T-helper 1 cell (primary cell): ENCODE results near the gene GPBP1L1.
"Not testable (repeated sequence)": the region's sequence is repeated elsewhere in the genome, so short reads cannot be mapped to it uniquely, and the experiment has no call there.

Experiments
- DNase-seq, 5 donors: peaks; one replicate each; pipeline ENCODE4 v3.0.0-alpha.2; 2012 to 2020
- total RNA-seq, 4 donors: gene quantifications; one replicate each; lab custom pipeline; 2026; lab: John Stamatoyannopoulos, UW

Gene GPBP1L1, protein sequence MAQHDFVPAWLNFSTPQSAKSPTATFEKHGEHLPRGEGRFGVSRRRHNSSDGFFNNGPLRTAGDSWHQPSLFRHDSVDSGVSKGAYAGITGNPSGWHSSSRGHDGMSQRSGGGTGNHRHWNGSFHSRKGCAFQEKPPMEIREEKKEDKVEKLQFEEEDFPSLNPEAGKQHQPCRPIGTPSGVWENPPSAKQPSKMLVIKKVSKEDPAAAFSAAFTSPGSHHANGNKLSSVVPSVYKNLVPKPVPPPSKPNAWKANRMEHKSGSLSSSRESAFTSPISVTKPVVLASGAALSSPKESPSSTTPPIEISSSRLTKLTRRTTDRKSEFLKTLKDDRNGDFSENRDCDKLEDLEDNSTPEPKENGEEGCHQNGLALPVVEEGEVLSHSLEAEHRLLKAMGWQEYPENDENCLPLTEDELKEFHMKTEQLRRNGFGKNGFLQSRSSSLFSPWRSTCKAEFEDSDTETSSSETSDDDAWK
- 120 to 159 (median 147) reads per million in 4 donors for total RNA-seq

DNA sequence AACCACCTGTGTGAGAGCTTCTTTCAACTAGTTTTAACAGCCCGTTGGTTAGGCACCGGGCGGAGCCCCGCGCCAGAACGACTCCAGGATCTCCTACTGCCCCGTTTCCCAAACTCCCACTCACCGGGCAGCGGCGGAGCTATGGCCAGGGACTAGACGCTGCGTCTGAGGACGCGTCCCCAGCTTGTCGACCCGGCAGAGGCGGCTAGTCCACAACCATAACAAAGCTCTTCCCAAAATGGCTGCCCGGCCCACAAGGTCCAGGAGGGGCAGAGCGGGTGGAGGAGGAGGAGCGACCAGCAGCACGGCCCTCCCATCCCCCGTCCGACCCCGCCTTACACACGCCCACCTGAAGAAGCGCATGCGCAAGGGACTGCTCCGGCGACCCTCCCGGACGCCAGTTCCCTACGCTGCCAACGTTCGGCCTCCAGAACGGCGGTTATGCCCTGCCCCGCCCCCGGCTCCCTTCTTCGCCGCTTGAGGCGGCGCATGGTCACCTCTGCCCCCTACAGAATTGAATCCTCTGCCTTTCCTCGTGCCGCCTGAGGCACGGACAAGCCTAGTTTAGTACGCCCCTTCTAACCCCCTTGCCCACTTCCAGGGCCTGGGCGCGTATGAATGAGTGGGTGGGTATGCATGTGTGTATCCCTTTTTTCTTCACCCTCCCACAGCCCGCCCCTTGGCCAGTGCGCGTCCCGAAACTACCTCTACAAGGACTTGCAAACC is at the start of gene GPBP1L1:
TSS of gene GPBP1L1 (minus strand) at position 246 of the 726 bp plus-strand sequence. CDS start 27,446 bp downstream, outside the sequence.
- DNase-seq = peak; percentile 95 to 97 (median 95)

DNA sequence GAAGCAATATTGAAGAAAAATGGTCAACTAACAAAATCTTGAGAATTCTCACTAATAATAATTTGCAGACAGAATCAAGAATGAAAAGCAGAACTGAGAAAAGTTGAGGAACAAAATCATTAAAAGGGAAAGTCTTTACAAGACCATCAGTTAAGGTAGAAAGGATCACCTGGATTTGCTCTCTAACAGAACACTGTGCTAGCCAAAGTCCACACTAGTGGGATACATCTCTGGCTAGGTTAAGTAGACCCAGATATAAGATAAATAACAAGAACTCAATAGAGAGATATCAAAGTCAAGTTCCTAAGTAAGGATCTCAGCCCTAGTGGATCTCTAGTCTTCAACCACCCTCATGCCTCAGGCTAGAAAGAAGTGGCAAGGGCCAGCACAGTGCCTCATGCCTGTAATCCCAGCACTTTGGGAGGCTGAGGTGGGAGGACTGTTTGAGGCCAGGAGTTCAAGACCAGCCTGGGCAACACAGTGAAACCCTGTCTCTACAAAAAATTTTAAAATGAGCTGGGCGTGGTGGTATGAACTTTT is 44.5 kb upstream of the GPBP1L1 start:
- DNase-seq = no peak

DNA sequence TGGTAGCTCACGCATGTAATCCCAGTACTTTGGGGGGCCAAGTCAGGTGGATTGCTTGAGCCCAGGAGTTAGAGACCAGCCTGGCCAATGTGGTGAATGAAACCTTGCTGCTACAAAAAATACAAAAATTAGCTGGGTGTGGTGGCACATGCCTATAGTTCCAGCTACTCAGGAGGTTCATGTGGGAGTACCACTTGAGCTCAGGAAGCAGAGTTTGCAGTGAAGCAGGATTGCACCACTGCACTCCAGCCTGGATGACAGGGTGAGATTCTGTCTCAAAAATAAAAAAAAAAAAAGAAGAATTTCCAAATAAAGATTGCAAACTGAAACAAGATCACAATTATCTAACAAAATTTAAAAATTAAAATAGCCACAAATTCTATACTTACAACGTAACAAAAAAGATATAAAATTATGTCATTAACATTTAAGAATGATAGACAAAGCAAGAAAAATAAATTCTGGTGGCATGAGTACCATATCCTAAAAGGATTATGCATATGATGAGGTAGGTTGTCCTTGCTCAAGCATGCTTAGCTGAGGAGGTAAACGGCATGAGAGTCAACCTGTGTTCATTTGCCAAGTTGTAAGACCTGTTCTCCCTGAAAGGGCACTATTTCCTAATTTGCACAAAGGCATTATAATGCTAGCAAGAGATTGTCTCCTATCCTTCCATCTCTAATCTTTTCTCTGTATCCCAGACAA is 43.9 kb upstream of the GPBP1L1 start:
- DNase-seq = no peak

DNA sequence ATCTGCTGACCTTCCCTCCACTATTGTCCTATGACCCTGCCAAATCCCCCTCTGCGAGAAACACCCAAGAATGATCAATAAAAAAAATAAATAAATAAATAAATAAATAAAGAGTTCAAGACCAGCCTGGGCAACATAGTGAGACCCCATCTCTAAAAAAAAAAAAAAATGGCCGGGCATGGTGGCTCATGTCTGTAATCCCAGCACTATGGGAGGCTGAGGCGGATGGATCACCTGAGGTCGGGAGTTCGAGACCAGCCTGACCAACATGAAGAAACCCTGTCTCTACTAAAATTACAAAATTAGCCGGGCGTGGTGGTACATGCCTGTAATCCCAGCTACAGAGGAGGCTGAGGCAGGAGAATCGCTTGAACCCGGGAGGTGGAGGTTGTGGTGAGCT is 39.7 kb upstream of the GPBP1L1 start:
- DNase-seq = not testable (repeated sequence)

DNA sequence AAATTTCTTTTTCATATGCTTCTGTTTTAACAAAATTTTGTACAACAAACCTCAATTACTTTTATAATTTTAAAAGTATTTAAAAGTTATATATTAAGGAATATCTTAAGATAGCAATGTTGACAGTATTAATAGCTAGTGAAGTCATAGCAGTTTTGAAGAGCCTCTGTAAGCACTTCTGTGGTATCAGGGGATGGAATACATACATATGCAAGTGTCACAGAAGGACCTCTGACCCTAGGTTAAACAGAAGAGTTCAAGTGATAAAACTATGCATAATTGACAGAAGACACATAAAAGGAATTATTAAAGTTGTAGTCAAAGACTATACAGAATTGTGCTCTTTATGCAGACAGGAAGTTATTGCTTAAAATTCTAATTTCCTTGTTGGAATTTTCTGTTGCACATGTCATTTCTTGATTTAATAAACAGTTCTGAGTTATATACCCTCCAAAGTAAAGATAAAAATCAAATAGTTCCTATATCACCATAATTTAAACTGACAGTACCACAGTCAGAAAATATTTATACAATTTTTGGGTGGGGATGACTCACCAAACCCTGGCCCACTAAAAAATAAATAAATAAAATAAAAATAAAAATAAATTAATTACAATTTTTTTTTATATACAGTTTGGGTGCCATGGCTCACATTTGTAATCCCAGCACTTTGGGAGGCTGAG is 37.1 kb upstream of the GPBP1L1 start:
- DNase-seq = no peak

DNA sequence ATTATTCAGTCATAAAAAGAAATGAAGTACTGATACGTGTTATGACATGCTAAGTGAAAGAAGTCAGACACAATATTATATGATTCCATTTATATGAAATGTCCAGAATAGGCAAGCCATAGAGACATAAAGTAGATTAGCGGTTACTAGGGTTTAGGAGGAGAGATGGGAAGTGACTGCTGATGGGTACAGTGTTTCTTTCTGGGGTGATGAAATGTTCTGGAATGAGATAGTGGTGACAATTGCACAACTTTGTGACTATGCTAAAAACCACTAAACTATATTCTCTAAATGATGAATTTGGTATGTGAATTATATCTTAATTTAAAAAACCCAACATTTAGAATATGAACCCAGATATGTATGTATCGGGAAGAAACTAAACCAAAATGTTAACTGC is 36.5 kb upstream of the GPBP1L1 start:
- no peak for DNase-seq

DNA sequence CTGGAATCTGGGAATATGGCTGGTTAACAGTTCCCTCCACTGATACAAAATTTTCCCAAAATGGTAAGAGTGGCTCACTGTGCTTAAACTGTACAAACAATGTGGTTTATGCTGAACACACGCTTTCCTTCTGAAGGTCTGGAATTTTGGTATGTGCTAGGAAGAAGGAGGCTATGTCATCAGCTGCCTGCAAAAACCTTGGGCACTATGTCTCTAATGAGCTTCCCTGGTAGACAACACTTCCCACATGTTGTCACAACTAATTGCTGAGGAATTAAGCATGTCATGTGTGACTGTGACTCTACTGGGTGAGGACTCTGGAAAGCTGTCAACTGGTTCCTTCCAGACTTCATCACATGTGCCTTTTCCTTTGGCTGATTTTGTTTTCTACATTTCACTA is 34.9 kb upstream of the GPBP1L1 start:
- DNase-seq = no peak

DNA sequence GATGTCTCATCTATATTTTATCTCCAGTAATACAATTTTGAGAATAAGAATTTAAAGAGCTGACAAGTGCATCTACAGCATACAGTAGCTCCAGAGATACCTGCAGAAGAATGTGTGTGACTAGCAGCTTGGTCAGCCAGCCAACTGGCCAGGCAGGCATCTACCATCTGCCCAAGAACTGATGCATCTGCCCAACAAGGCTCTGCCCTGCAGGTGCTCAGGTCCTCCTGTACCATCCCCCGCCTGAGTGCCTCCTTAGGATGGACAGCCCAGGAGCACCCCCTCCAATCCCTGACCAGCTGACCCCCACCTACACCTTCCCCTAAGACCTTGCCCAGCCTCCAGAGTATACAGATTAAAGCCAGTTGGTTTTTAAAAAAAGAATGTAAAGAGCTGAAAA is 32.0 kb upstream of the GPBP1L1 start:
- no peak for DNase-seq

DNA sequence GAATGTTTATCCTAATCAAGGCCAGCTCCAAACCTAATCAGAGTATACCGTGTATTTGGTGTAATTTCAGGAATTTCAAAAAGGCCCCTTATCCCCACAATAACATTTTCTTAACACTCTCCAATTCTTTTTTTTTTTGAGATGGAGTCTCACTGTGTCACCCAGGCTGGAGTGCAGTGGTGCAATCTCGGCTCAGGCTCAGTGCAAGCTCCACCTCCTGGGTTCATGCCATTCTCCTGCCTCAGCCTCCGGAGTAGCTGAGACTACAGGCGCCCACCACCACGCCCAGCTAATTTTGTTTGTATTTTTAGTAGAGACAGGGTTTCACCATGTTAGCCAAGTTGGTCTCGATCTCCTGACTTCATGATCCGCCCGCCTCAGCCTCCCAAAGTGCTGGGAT is 31.1 kb upstream of the GPBP1L1 start:
- DNase-seq = not testable (repeated sequence)

DNA sequence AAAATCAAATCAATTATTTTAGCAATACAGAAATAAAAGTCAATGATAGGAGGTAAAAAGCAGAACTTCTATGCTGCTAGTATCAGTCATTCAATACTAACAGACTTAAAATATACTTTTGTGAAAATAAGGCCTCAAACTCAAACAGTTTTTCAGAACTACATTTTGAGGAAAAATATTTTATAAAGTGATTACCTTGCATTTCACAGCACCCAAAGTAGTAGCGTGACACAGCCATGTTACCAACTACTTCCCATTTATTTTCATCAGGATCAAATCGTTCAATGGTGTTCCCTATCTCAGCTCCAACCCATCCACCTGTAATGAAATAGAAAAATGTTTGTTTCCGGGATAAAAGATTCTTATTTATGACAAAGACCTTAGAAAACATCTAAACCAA is 30.4 kb upstream of the GPBP1L1 start:
- no peak for DNase-seq

DNA sequence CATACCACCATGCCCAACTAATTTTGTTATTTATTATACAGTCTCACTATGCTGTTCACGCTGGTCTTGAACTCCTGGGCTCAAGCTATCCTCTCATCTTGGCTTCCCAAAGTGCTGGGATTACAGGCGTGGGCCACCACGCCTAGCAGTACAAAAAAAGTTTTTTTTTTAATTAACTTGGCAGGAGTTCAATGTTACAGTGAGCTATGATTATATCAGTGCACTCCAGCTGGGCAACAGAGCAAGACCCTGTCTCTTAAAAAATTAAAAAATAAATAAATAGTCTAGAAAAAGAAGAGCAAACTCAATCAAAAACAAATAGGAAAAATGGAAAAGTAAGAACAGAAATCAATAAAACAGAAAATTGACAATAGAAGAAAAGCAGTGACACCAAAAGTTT is 27.4 kb upstream of the GPBP1L1 start:
- DNase-seq = no peak

DNA sequence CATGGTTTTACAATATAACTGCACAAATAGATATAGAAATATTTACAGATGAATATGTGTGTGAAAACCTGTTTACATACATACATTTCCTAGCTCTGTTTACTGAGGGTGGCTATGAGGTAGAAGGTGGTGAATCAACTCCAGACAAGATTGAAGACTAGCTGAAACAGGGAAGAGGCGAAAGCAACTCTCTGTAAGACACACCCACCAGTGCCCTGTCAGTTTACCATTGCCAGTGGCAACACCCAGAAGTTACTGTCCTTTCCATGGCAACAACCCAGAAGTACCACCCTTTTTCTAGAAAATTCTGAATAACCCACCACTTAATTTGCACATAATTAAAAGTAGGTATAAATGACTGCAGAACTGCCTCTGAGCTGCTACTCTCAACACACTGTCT is 18.3 kb upstream of the GPBP1L1 start:
- DNase-seq = no peak

DNA sequence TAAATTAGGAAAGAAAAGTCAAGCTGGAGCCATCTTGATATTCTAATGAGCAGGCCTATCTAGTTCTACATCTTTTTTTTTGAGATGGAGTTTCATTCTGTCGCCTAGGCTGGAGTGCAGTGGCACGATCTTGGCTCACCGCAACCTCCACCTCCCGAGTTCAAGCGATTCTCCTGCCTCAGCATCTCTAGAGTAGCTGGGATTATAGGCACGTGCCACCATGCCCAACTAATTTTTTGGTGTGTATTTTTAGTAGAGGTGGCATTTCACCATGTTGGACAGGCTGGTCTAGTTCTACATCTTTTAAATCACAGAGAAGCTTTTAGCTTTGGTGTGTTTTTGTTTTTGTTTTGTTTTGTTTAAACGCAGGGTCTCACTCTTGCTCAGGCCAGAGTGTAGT is 8.5 kb upstream of the GPBP1L1 start:
- no peak for DNase-seq

DNA sequence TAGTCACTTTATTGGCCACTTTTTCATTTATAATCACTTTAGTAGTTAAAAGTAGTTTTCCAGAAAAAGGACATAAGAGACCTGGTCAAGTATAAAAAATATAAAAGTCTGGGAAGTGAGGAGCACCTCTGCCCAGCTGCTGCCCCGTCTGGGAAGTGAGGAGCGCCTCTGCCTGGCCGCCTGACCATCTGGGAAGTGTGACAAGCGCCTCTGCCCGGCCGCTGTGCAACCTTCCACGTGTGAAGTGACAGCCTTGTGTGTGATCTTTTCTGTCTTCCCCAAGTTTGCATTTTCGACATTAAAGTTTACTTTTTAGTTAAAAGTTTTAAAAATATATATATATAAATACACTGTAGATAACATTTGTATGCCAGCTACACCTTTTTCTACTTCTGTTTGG is 7.5 kb upstream of the GPBP1L1 start:
- not testable (repeated sequence) for DNase-seq

DNA sequence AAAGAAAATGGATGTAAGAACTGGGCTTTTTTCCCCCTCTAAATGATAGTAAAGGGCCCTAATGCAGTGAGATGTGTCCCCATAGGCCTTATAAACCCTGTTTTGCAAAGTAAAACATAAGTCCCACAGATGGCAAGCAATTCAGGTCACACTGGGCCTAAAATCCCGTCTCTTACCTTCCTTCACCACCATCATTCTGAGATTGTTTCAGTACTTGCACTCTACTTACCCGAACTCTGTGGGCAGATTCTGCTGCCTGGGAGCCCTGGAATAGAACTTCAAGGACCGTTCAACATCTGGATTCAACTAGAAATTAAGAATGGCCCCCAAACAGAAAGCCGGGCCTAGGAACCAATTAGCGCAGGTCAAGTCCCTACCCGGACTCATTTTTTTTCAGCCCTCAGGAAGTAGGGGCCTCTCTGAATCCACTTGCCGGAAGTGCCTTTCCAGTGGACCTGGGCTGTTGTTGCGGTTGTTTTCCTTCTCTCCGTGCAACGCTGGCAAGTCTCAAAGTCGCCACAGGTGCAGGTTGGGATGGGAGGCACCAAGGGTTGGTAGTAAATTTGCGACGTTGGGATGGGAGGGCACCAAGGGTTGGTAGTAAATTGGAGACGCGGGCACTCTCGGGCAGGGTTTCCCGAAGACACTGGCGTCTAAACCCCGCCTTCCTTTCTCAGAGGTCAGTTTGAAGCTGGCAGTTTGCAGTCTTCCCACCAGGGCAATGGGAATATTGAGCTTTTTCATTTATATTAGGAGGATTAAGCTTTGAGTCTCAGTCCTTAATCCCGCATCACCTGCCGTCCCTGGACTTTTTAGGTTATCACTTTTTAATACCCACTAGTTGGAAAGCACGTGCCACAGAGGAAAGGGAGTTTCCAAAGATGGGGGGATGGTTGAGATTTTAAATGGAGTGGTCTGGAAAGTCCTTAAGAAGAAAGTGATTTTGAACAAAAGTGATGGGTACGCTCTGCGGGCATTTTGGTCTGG is 1.7 kb upstream of the GPBP1L1 start, which contains the start of gene TMEM69:
TSS of gene TMEM69 (plus strand) at position 428 of the 987 bp plus-strand sequence. CDS start 2,888 bp downstream, outside the sequence.
- DNase-seq = peak; percentile 38 to 88 (median 62)

DNA sequence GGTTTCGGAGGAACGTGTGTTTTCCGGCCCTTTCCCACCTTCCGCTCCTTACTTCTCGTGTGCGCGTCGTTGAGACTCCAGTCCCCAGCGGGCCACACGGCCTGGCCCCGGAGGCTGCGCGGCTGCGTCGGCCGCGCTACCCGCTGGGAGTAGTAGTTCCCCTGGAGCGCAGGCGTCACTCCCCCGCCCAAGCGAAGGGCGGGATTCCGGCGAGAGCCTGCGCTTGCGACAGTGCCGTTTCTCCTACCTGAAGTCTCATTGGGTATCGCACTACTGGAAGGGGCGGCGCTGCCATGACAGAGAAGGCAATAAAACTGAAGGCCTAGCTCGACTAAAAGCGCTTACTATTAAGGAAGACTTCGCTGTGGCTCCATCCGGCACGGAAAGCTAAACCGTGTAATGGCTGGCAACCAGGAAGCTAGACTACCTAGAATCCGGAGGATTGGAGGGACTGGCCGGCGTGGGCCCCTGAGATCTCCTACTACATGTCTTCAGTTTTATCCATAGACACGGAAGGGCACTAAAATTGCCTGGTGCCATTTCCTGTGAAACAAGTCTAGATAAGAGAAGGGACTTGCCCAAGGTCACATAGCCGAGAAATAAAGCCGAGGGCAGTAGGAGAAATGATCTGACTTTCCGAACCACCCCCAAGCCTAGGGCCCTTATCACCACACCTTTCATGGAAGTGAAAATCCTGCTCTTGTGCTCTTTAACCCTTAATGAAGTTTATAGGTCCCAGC is 851 bp upstream of the GPBP1L1 start:
- DNase-seq = peak; percentile 94 to 100 (median 95)

DNA sequence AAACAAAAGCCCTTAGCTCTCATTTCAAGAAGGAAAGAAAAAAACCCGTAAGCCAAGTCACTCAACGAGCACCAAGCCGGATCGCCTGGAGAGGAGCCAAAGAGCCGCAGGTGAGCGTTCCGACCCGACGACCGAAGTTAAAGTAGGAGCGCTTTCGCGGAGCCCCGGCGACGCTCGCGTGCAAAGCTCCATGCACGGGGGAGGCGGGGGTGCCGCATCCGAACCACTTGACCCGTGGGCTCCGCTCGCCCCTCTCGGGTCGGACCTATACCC is 382 bp downstream of the GPBP1L1 start:
- peak; percentile 28 to 60 (median 57) for DNase-seq

DNA sequence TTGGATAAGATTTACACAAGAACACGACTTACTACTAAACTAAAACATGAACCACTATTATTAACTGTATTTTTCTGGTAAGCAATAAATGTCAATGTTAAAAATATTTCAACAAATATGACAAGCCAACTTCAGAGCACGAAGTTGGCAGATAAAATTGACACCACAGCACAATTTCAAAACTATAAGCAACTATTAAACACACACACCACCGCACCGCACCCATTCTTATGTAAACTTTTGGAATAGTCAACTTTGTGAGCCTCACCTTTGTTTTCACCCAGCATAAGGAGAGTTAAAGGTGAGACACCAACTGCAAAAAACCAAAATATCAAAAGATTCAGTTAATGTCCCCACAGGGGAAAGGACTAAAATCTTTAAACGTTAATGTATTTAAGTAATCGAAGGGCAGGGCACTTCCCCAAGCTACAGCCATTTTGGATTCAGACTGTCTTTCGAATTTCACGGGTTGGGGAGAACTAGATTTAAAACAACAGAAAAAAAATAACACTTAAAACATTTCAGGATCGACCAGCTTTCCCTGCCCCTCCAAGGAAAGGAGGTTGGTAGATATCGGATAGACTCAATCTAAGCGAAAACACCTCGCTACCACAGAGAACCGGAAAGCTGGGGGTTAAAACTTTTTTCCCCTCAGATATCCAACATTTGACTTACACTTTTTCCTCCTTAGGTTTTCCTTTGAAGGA is 872 bp downstream of the GPBP1L1 start:
- peak in 1 of 5 donors; percentile 17 for DNase-seq

DNA sequence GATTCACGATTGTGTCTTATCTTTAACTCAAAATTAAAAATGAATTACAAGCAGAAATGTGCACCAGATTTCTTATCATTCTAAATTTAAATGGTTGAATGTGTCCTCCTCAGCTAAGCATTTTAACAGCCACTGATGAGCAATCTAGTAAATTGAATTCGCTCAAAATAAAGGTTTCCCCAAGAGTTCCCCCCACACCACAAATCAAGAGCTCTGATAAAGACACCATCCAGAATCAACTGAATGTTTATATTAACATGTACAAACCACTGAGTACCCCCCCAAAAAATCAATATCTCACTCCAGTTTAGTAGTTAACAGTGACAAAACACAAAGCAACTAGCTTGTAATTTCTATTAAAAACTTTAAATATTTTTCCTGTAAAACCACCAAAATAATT is 1.9 kb downstream of the GPBP1L1 start:
- no peak for DNase-seq

DNA sequence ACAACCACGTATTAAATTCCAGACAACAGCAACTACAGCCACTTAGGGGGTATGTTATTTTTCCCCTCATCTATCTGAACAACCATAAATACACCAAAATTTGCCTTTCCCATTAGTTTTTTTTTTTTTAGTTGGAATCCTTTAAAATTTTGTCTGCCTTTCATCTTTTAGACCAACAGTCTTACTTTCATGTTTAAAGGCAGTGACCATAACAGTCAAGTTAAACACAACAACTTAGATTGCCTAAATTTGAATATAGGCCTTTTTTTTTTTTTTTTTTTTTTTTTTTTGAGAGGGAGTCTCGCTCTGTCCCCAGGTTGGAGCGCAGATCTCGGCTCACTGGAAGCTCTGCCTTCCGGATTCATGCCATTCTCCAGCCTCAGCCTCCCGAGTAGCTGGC is 3.4 kb downstream of the GPBP1L1 start:
- DNase-seq = no peak
